SK-N-SH (cell line): ENCODE results near the gene NEK5. TPM values are rescaled to one million over a fixed set of nuclear protein-coding genes. Genes with fewer than 3 reads are reported as not detected.

ENCODE experiments used
- CTCF ChIA-PET: fragments of 300-600, 350-600 bp; formaldehyde crosslinking; extraction: SDS; loops from one replicate; lab custom pipeline; 2021; lab: Yijun Ruan, JAX
- POLR2A ChIA-PET: fragments of 350-600 bp; sonication (Branson Sonifier 250); formaldehyde crosslinking; extraction: SDS; loops from one replicate; lab custom pipeline; 2020; ENCODE audit warnings: antibody characterized with exemption, inconsistent platforms; lab: Yijun Ruan, JAX
- DNase-seq: peaks from one replicate; pipeline ENCODE4 v3.0.0; 2012
- H2AFZ ChIP-seq: fragments of 200-600 bp; sonication (generic); 2 replicates; pipeline ENCODE4 v1.8.1; 2016; ENCODE audit warnings: antibody characterized with exemption, mild to moderate bottlenecking, low read depth
- H3F3A ChIP-seq: fragments of 200-600 bp; sonication (generic); replicated peaks from 2 replicates; pipeline ENCODE3; 2016; ENCODE audit warnings: antibody characterized with exemption, mild to moderate bottlenecking; ENCODE audit not compliant: insufficient read depth
- H3K27ac ChIP-seq, 2 experiments: fragments of 200-500 bp in 1 of 2; fragments of 200-600 bp in 1 of 2; sonication (Bioruptor generic) in 1 of 2; sonication (generic), shearing (Covaris generic) in 1 of 2; 2 replicates each; pipeline versions ENCODE4 v1.5.1 to v1.6.1; 2014 to 2016; ENCODE audit warnings: low read depth in 2 of 2, inconsistent platforms in 1 of 2, low read length in 1 of 2, mild to moderate bottlenecking in 1 of 2, mixed read lengths in 1 of 2
- H3K27me3 ChIP-seq: fragments of 200-600 bp; sonication (generic), shearing (Covaris generic); 2 replicates; pipeline ENCODE4 v1.6.1; 2016; ENCODE audit warnings: mixed run types; ENCODE audit not compliant: insufficient read depth
- H3K36me3 ChIP-seq, 2 experiments: fragments of 200-500 bp in 1 of 2; fragments of 200-600 bp in 1 of 2; sonication (Bioruptor generic) in 1 of 2; sonication (generic) in 1 of 2; replicated peaks in 1 of 2; 2 replicates each; pipeline versions ENCODE3 to v1.5.1; 2014 to 2016; ENCODE audit warnings: low read length in 1 of 2, mild to moderate bottlenecking in 1 of 2; ENCODE audit not compliant: insufficient read depth in 2 of 2, control insufficient read depth in 1 of 2
- H3K4me1 ChIP-seq, 2 experiments: fragments of 200-500 bp in 1 of 2; fragments of 200-600 bp in 1 of 2; sonication (Bioruptor generic) in 1 of 2; sonication (generic), shearing (Covaris generic) in 1 of 2; 2 replicates each; pipeline versions ENCODE4 v1.5.1 to v1.6.1; 2014 to 2016; ENCODE audit warnings: low read depth in 1 of 2, low read length in 1 of 2, mixed run types in 1 of 2; ENCODE audit not compliant: insufficient read depth in 2 of 2, control insufficient read depth in 1 of 2
- H3K4me2 ChIP-seq: fragments of 200-600 bp; sonication (generic), shearing (Covaris generic); 2 replicates; pipeline ENCODE4 v1.6.1; 2017; ENCODE audit warnings: mixed run types
- H3K4me3 ChIP-seq, 2 experiments: fragments of 200-500 bp in 1 of 2; fragments of 200-600 bp in 1 of 2; sonication (Bioruptor generic) in 1 of 2; sonication (generic), shearing (Covaris generic) in 1 of 2; 2 replicates each; pipeline versions ENCODE4 v1.5.1 to v1.8.1; 2014 to 2016; ENCODE audit warnings: low read depth in 2 of 2, inconsistent platforms in 1 of 2, low read length in 1 of 2, mild to moderate bottlenecking in 1 of 2, mixed read lengths in 1 of 2, moderate library complexity in 1 of 2
- H3K79me2 ChIP-seq: fragments of 200-600 bp; sonication (generic); 2 replicates; pipeline ENCODE4 v1.8.1; 2017; ENCODE audit warnings: mild to moderate bottlenecking; ENCODE audit not compliant: insufficient read depth
- H3K9ac ChIP-seq: fragments of 200-600 bp; sonication (generic); 2 replicates; pipeline ENCODE4 v1.6.1; 2017; ENCODE audit warnings: mixed run types
- H3K9me2 ChIP-seq: fragments of 200-600 bp; sonication (generic); 2 replicates; pipeline ENCODE4 v1.6.1; 2017; ENCODE audit warnings: mixed run types
- H3K9me3 ChIP-seq: fragments of 200-600 bp; sonication (generic); 2 replicates; pipeline ENCODE4 v1.6.1; 2017; ENCODE audit warnings: mixed run types, mild to moderate bottlenecking, moderate library complexity
- H4K20me1 ChIP-seq: fragments of 200-600 bp; sonication (generic); 2 replicates; pipeline ENCODE4 v1.6.1; 2017; ENCODE audit warnings: mild to moderate bottlenecking, mixed run types; ENCODE audit not compliant: insufficient read depth
- EP300 ChIP-seq, 2 experiments: IDR thresholded peaks; 2 replicates each; pipeline versions ENCODE4 v1.4.0 to v1.6.1; 2012; ENCODE audit warnings: borderline replicate concordance in 1 of 2, low read depth in 1 of 2, low read length in 1 of 2
- FOSL2 ChIP-seq: IDR thresholded peaks from 2 replicates; pipeline ENCODE4 v1.4.0; 2012; ENCODE audit warnings: low read depth, mild to moderate bottlenecking, moderate library complexity, borderline replicate concordance
- FOXM1 ChIP-seq: IDR thresholded peaks from 2 replicates; pipeline ENCODE4 v1.4.0; 2012; ENCODE audit warnings: low read depth, mild to moderate bottlenecking
- GATA2 ChIP-seq: sonication (generic); formaldehyde crosslinking; IDR thresholded peaks from 2 replicates; pipeline ENCODE4 v1.5.0; 2020; ENCODE audit warnings: mild to moderate bottlenecking, missing genetic modification reagents
- IRF3 ChIP-seq: fragments of 150-350 bp; IDR thresholded peaks from 2 replicates; pipeline ENCODE4 v1.6.1; 2016; ENCODE audit warnings: mild to moderate bottlenecking, low read depth, low read length
- JUND ChIP-seq: IDR thresholded peaks from 2 replicates; pipeline ENCODE4 v1.4.0; 2012
- MAX ChIP-seq: IDR thresholded peaks from 2 replicates; pipeline ENCODE4 v1.4.0; 2012; ENCODE audit warnings: low read depth
- NRF1 ChIP-seq: IDR thresholded peaks from 2 replicates; pipeline ENCODE4 v1.6.1; 2012; ENCODE audit warnings: low read depth, mild to moderate bottlenecking, low read length
- PBX3 ChIP-seq: IDR thresholded peaks from 2 replicates; pipeline ENCODE4; 2012
- POLR2AphosphoS5 ChIP-seq: IDR thresholded peaks from 2 replicates; pipeline ENCODE4 v1.6.1; 2012; ENCODE audit warnings: low read depth, low read length
- RCOR1 ChIP-seq: fragments of 150-350 bp; IDR thresholded peaks from 2 replicates; pipeline ENCODE4 v1.6.1; 2017; ENCODE audit warnings: antibody characterized with exemption, low read length
- REST ChIP-seq: IDR thresholded peaks from 2 replicates; pipeline ENCODE4 v1.6.1; 2012; ENCODE audit warnings: mild to moderate bottlenecking, low read depth, low read length, moderate library complexity
- RFX5 ChIP-seq: IDR thresholded peaks from 2 replicates; pipeline ENCODE4 v1.6.1; 2012; ENCODE audit warnings: mild to moderate bottlenecking, improper control_type of control experiment, low read length
- SMC3 ChIP-seq: IDR thresholded peaks from 2 replicates; pipeline ENCODE4 v1.6.1; 2012; ENCODE audit warnings: low read depth, low read length, improper control_type of control experiment
- TAF1 ChIP-seq: IDR thresholded peaks from 2 replicates; pipeline ENCODE4 v1.6.1; 2012; ENCODE audit warnings: low read depth, mild to moderate bottlenecking, low read length, moderate library complexity, borderline replicate concordance
- YY1 ChIP-seq: IDR thresholded peaks from 2 replicates; pipeline ENCODE4 v1.4.0; 2012; ENCODE audit warnings: low read depth, mild to moderate bottlenecking
- ZBTB33 ChIP-seq: IDR thresholded peaks from 2 replicates; pipeline ENCODE4 v1.4.0; 2012; ENCODE audit warnings: low read depth, borderline replicate concordance
- WGBS: methylation state at CpG from one replicate; pipeline ENCODE4 v1.1.6; 2017; ENCODE audit warnings: low lambda C conversion rate; 5-methylcytosine and 5-hydroxymethylcytosine counted together
- polyA plus RNA-seq, 3 experiments: library from polyadenylated mRNA; depleted of rRNA; stranded (reverse); fragments of >200 nt; gene quantifications; 2 replicates each; pipeline ENCODE4 v1.2.3, GENCODE V29; 2012

NEK5 gene
- polyA plus RNA-seq, 1 of the 3 experiments (the other 2 are of a cell fraction) = 0.07 TPM

GRCh38 chr13:52169839-52170238, 41.0 kb upstream of the NEK5 start:
- no peaks in the 10 kb centered on the region for H3K9me3 ChIP-seq
- ChIA-PET POLR2A (no interaction called here), CTCF (no interaction called here)
- H3K27me3 ChIP-seq = no peaks in the 10 kb centered on the region
- no peaks in the 10 kb centered on the region for H4K20me1 ChIP-seq
- no peak for TF ChIP-seq FOSL2
- no peak for TF ChIP-seq IRF3
- no peak for TF ChIP-seq NRF1
- no peak for TF ChIP-seq TAF1
- no peak for TF ChIP-seq JUND
- DNase-seq = no peak
- H3K79me2 ChIP-seq = no peaks in the 10 kb centered on the region
- WGBS = 93% methylated on average over 5 of the region's 5 CpGs
- H3K4me3 ChIP-seq = no peak overlapping the region
- H3K9me2 ChIP-seq = no peaks in the 10 kb centered on the region
- no peak overlapping the region for H3K9ac ChIP-seq
- H3K4me2 ChIP-seq = no peak overlapping the region
- H3K36me3 ChIP-seq = peaks cover 29 to 50% of the 10 kb centered on the region in 2 experiments
- no peaks in the 10 kb centered on the region for H3F3A ChIP-seq
- H3K27ac ChIP-seq = no peak overlapping the region
- no peak overlapping the region for H2AFZ ChIP-seq
- no peaks in the 10 kb centered on the region for H3K4me1 ChIP-seq

GRCh38 chr13:52165411-52165810, 36.5 kb upstream of the NEK5 start:
- H3K27me3 ChIP-seq = no peaks in the 10 kb centered on the region
- TF ChIP-seq GATA2 (CRISPR knock-in tag) (no peak), NRF1 (no peak), IRF3 (no peak), ZBTB33 (no peak), RFX5 (no peak), RCOR1 (no peak), FOSL2 (no peak), JUND (no peak), REST (no peak), EP300 (IDR thresholded peaks at IDR 0.05; ENCODE audit: borderline replicate concordance in 1 of 2, low read depth in 1 of 2, low read length in 1 of 2) (no peak), SMC3 (no peak), TAF1 (no peak), FOXM1 (no peak), MAX (no peak), POLR2AphosphoS5 (no peak), YY1 (no peak), PBX3 (no peak)
- TF ChIP-seq, all 33 proteins: peak for 0
- Histone ChIP-seq H3K9ac (no peak overlapping the region), H3K27ac (no peak overlapping the region), H3K4me1 (0 out of 4 replicates have a peak, but pooled peaks cover 0 to 9% of the 10 kb centered on the region in 2 experiments), H3K4me2 (no peak overlapping the region), H3K9me3 (no peaks in the 10 kb centered on the region), H3K4me3 (no peak overlapping the region), H3K79me2 (no peaks in the 10 kb centered on the region), H4K20me1 (no peaks in the 10 kb centered on the region), H3K36me3 (peaks cover 16 to 17% of the 10 kb centered on the region in 2 experiments), H2AFZ (no peak overlapping the region), H3K9me2 (no peaks in the 10 kb centered on the region), H3F3A (peaks cover 13% of the 10 kb centered on the region)
- CTCF ChIA-PET = interaction anchor here (1.1 kb wide), 1 partner anchor 28 kb away, joined by 4 read pairs; no protein-coding TSS in a partner anchor
- no peak for DNase-seq
- POLR2A ChIA-PET = no interaction called here
- 64% methylated on average over 2 of the region's 2 CpGs for WGBS
